Neural crest cell (in vitro differentiated cells): ENCODE results near the gene OSBP. TPM values are rescaled to one million over a fixed set of nuclear protein-coding genes. Genes with fewer than 3 reads are reported as not detected.

Experiments used
- DNase-seq: peaks from one replicate; pipeline ENCODE4 v3.0.0; 2021; ENCODE audit warnings: low read depth, mixed read lengths, low spot score
- H3K27ac Mint-ChIP-seq: one replicate; pipeline ENCODE4 v1.8.0; 2021; ENCODE audit warnings: mild to moderate bottlenecking, mixed read lengths; ENCODE audit not compliant: unreplicated experiment
- H3K27me3 Mint-ChIP-seq: 2 replicates; pipeline ENCODE4 v1.8.0; 2021; ENCODE audit warnings: low read depth, mild to moderate bottlenecking, mixed read lengths
- H3K36me3 Mint-ChIP-seq: 2 replicates; pipeline ENCODE4 v1.8.0; 2021; ENCODE audit warnings: low read depth, mild to moderate bottlenecking, mixed read lengths
- H3K4me1 Mint-ChIP-seq: 2 replicates; pipeline ENCODE4 v1.8.0; 2021; ENCODE audit warnings: mixed read lengths
- H3K4me3 Mint-ChIP-seq: one replicate; pipeline ENCODE4 v1.8.0; 2021; ENCODE audit warnings: mild to moderate bottlenecking, mixed read lengths
- H3K9me3 Mint-ChIP-seq: 2 replicates; pipeline ENCODE4 v1.8.0; 2021; ENCODE audit warnings: mixed read lengths
- CTCF ChIP-seq: fragments of 200-600 bp; sonication (generic); conservative IDR thresholded peaks from 2 replicates; pipeline ENCODE4 v1.5.0; 2021; ENCODE audit warnings: antibody characterized with exemption, mild to moderate bottlenecking
- total RNA-seq: library from RNA; stranded (reverse); gene quantifications from 2 replicates; pipeline ENCODE4 v1.2.1, GENCODE V29; 2021

OSBP gene
- total RNA-seq, 1 donor from 2014 or later, result 30.5 TPM

- Mint-ChIP-seq H3K4me3 (no peak overlapping the region), H3K9me3 (peaks cover 6% of the 10 kb centered on the region), H3K36me3 (peaks cover 45% of the 10 kb centered on the region), H3K4me1 (no peaks in the 10 kb centered on the region), H3K27ac (no peak overlapping the region), H3K27me3 (no peaks in the 10 kb centered on the region)
- TF ChIP-seq CTCF, result no peak
- DNase-seq, result no peak
Observed at GRCh38 chr11:59582006-59582405, 33.6 kb downstream of the OSBP start.

GRCh38 chr11:59578369-59578768 is 37.2 kb downstream of the OSBP start:
- Mint-ChIP-seq H3K4me3 (no peak overlapping the region), H3K36me3 (peaks cover 23% of the 10 kb centered on the region), H3K27ac (no peak overlapping the region), H3K27me3 (no peaks in the 10 kb centered on the region), H3K4me1 (no peaks in the 10 kb centered on the region), H3K9me3 (no peaks in the 10 kb centered on the region)
- no peak for TF ChIP-seq CTCF
- no peak for DNase-seq

GRCh38 chr11:59575505-59575904 is 40.1 kb downstream of the OSBP start:
- Mint-ChIP-seq H3K9me3 (no peaks in the 10 kb centered on the region), H3K4me1 (no peaks in the 10 kb centered on the region), H3K36me3 (peaks cover 20% of the 10 kb centered on the region), H3K4me3 (no peak overlapping the region), H3K27ac (no peak overlapping the region), H3K27me3 (no peaks in the 10 kb centered on the region)
- no peak for TF ChIP-seq CTCF
- no peak for DNase-seq

GRCh38 chr11:59574932-59575502 is 40.6 kb downstream of the OSBP start:
- Mint-ChIP-seq H3K9me3 (no peaks in the 10 kb centered on the region), H3K27me3 (no peaks in the 10 kb centered on the region), H3K36me3 (peaks cover 15% of the 10 kb centered on the region)

GRCh38 chr11:59574467-59574866 is 41.1 kb downstream of the OSBP start:
- no peak for DNase-seq
- no peak overlapping the region for H3K4me3 Mint-ChIP-seq
- H3K4me1 Mint-ChIP-seq, result no peaks in the 10 kb centered on the region
- no peaks in the 10 kb centered on the region for H3K27me3 Mint-ChIP-seq
- TF ChIP-seq CTCF, result no peak
- H3K27ac Mint-ChIP-seq, result no peak overlapping the region
- peaks cover 10% of the 10 kb centered on the region for H3K36me3 Mint-ChIP-seq
- no peaks in the 10 kb centered on the region for H3K9me3 Mint-ChIP-seq

More at GRCh38 chr11:59574932-59575502, 40.6 kb downstream of the OSBP start:
- no peak overlapping the region for H3K4me3 Mint-ChIP-seq
- TF ChIP-seq CTCF, result no peak
- DNase-seq, result no peak
- no peaks in the 10 kb centered on the region for H3K4me1 Mint-ChIP-seq
- H3K27ac Mint-ChIP-seq, result no peak overlapping the region
